HG03439 (cell line): ENCODE measurements around the gene LGALS8.

Experiments
- ATAC-seq: cut with Tn5 transposase; IDR thresholded peaks from one replicate; pipeline ENCODE4 v1.9.1; 2021; ENCODE audit warnings: mild to moderate bottlenecking, moderate library complexity; ENCODE audit not compliant: unreplicated experiment

The LGALS8 gene

GRCh38 chr1:236508593-236509027 lies 15.2 kb upstream of the LGALS8 start:
- ATAC-seq = no peak

GRCh38 chr1:236509203-236509602 lies 14.6 kb upstream of the LGALS8 start:
- ATAC-seq = no peak

GRCh38 chr1:236509647-236510401 lies 14.0 kb upstream of the LGALS8 start:
- no peak for ATAC-seq

- ATAC-seq = no peak
These were observed 11.9 kb upstream of the LGALS8 start for GRCh38 chr1:236511735-236512418.

- no peak for ATAC-seq
These were observed 8.9 kb upstream of the LGALS8 start for GRCh38 chr1:236514703-236515442.

GRCh38 chr1:236515443-236515958 lies 8.3 kb upstream of the LGALS8 start:
- no peak for ATAC-seq

GRCh38 chr1:236516929-236517704 lies 6.7 kb upstream of the LGALS8 start:
- ATAC-seq = no peak

GRCh38 chr1:236518322-236518721 lies 5.5 kb upstream of the LGALS8 start:
- no peak for ATAC-seq

- no peak for ATAC-seq
These were observed 3.3 kb upstream of the LGALS8 start for GRCh38 chr1:236520445-236521005.

- ATAC-seq = no peak
These were observed 662 bp upstream of the LGALS8 start for GRCh38 chr1:236522937-236523703.

- ATAC-seq = peak; percentile 94
These were observed 536 bp downstream of the LGALS8 start for GRCh38 chr1:236524142-236524894.

GRCh38 chr1:236524895-236525184 lies 1.1 kb downstream of the LGALS8 start:
- ATAC-seq = no peak

GRCh38 chr1:236526079-236526478 lies 2.3 kb downstream of the LGALS8 start:
- no peak for ATAC-seq

- ATAC-seq = no peak
These were observed 6.5 kb downstream of the LGALS8 start for GRCh38 chr1:236530286-236530685.

GRCh38 chr1:236530959-236531358 lies 7.2 kb downstream of the LGALS8 start:
- no peak for ATAC-seq

GRCh38 chr1:236532850-236533249 lies 9.1 kb downstream of the LGALS8 start:
- ATAC-seq = no peak

GRCh38 chr1:236534151-236534651 lies 10.4 kb downstream of the LGALS8 start:
- no peak for ATAC-seq

GRCh38 chr1:236535190-236535589 lies 11.4 kb downstream of the LGALS8 start:
- no peak for ATAC-seq

- no peak for ATAC-seq
These were observed 11.9 kb downstream of the LGALS8 start for GRCh38 chr1:236535662-236536161.
